ELR (cell line): ENCODE data around the gene COX4I2.

Source experiments
- DNase-seq: peaks from one replicate; pipeline ENCODE4 v3.0.0-alpha.2; 2015; ENCODE audit warnings: low read depth

Gene COX4I2

GRCh38 chr20:31677553-31678260, 40.0 kb downstream of the COX4I2 start:
- DNase-seq = no peak

- no peak for DNase-seq
Observed at GRCh38 chr20:31678389-31679356, 41.0 kb downstream of the COX4I2 start.

GRCh38 chr20:31679357-31680285, 41.9 kb downstream of the COX4I2 start:
- no peak for DNase-seq

DNA sequence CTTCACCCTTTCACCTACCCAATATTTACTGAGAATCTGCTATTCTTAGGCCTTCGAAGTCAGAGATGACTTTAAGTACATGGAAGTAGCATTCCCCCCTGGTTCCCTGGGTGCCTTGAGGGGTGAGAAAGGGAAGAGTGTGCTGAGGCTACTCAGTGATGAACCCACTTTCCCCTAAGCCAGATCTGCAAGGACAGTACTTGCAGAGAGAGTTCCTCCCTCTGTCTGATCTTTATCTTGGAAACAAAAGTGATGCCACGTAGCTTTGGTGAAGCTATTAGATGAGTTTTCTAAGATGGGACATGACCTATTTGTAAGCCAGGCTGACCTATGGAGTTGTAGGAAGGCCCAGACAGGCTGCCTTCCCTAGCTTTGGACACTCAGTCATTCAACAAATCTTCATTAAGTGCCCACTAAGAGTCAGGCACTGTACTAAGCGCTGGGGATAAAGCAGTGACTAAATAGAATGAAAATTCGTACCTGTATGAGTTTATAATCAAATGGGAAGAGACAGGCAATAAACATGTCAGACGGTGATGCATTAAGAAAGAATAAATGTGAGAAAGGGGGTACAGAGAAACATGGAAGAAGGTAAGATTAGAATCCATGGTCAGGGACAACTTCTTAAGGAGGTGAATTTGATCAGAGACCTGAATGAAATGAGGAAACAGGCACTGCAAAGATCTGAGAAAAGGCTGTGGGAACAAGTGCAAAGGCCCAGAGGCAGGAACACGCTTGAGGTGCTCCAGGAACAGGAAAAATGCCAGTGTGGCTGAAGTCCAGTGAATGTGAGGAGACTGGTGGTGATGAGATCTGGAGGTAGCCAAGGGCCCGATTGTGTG, 42.8 kb downstream of the COX4I2 start:
- DNase-seq = no peak

DNA sequence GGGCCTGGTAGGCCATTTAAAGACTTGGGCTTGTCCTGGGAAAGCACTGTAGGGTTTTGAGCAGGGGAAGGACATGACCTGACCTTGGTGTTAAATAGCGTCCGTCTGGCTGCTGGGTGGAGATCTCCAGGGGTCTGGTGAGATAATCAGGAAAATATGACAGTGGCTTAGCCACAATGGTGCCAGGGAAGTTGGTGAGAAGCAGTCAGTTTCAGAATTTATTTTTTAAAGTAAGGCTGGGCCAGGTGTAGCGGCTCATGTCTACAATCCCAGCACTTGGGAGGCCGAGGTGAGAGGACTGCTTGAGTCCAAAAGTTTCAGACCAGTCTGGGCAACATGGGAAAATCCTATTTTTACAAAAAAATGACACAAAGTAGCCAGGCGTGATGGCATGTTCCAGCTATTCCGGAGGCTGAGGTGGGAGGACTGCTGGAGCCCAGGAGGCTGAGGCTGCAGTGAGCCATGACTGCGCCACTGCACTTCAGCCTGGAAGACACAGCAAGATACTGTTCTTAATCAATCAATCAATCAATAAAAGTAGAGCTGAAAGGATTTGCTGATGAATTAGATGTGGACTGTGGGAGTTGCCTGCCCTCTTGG, 43.5 kb downstream of the COX4I2 start:
- no peak for DNase-seq

DNA sequence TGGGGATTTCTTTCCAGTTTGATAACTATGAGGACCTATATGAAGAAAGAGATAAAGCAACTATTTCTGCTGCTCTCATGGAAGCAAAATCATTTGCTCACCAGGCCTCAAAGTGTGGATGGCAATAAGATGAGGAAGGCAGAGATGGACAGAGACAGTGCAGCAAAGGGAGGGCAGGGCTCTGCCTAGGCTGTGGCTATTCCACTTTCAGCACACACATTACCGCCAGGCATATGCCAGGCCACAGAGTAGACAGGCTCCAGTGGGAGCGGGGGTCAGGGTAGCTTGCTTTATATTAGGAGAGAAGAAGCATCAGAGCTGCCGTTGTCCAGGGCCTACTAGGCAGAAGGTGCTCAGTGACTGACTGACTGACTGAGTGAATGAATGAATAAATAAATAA, 44.1 kb downstream of the COX4I2 start:
- DNase-seq = no peak

DNA sequence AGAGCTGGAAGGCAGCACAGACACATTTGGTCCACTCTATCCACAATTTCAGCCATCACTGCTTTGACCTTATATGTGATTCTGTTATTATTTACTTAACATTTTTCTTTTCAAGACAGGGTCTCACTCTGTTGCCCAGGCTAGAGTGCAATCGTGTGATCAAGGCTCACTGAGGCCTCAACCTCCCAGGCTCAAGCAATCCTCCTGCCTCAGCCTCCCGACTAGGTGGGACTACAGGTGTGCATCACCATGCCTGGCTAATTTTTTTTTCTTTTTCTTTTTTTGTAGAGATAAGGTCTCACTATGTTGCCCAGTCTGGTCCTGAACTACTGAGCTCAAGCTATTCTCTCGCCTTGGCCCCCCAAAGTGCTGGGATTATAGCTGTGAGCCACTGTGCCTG, 44.6 kb downstream of the COX4I2 start:
- DNase-seq = no peak

GRCh38 chr20:31682927-31683326, 45.2 kb downstream of the COX4I2 start:
- no peak for DNase-seq

- DNase-seq = no peak
Observed at GRCh38 chr20:31684153-31685015, 46.7 kb downstream of the COX4I2 start.

GRCh38 chr20:31685853-31686643, 48.3 kb downstream of the COX4I2 start:
- no peak for DNase-seq

DNA sequence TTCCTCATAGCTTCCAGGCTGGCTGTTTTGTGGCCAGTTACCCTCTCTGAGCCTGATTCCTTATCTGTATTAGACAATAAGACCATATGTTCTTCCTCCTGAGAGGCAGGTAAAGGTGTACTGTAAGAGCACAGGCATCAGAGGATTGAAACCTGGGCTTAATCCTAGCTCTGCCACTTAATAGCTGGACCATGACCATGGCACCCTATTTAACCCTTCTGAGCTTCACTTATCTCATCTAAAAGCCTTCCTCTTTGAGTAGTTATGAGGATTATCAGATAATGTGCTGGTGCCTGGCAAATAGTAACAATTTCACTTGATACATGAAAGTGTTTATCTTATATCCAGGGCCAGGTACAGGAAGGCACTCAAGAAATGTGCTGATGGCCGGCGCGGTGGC, 50.1 kb downstream of the COX4I2 start:
- DNase-seq = no peak

- DNase-seq = no peak
Observed at GRCh38 chr20:31689141-31689540, 51.4 kb downstream of the COX4I2 start.

DNA sequence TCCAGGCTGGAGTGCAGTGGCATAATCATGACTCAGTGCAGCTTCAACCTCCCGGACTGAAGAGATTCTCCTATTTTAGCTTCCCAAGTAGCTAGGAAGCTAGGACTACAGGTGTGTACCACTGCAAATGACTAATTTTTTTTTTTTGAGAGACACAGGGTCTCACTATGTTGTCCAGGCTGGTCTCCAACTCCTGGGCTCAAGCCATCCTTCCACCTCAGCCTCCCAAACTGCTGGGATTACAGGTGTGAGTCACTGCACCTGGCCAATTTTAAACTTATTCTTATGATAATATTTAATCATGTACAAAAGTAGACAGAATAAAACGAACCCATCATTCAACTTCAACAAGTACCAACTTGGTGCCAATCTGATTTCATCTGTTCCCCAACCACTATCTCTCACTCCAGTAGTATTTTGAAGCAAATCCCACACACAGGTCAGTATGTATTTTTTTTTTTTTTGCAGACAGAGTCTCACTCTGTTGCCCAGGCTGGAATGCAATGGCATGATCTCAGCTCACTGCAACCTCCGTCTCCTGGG, 52.5 kb downstream of the COX4I2 start:
- no peak for DNase-seq

GRCh38 chr20:31691646-31692275, 54.0 kb downstream of the COX4I2 start:
- DNase-seq = no peak

- no peak for DNase-seq
Observed at GRCh38 chr20:31693402-31693801, 55.7 kb downstream of the COX4I2 start.

DNA sequence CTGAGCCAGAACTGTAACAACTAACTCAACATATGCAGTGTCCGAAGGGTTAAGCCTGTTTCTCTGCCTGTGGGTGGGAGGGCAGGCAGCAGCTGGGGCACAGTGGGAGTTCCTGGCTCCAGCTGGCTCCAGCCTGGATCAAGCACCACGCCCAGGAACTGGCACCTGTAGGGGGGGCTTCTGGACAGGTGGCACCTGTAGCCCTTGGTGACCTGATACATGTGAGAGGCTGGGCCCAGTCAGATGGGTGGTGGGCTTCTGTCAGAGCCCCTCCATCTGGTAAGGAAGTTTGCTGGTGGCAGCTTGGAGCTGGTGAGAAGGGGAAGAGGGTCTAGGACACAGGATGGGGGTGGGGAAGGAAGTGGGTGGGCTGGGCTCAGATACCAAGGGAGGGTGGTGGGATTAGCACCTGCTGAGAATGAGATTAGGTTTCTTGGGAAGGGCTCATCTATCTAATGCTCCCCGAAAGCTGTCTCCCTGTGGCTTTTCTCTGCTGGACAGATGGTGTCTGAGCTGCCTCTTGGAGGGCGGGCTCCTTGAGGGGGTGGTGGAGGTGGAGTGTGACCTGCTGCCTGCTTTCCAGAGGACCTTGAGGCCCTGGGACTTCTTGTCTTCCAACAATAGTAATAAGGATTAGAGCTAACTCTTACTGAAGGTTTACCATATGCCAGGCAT, 56.4 kb downstream of the COX4I2 start:
- DNase-seq = no peak
